Endodermal cell (in vitro differentiated cells): ENCODE data around the gene MMP11. TPM values are rescaled to one million over a fixed set of nuclear protein-coding genes. Genes with fewer than 3 reads are reported as not detected.

Experiments used
- DNase-seq: peaks from one replicate; pipeline ENCODE4 v3.0.0-alpha.2; 2017
- H3K27ac ChIP-seq: 2 replicates; pipeline ENCODE4 v1.5.1; 2013; ENCODE audit warnings: mild to moderate bottlenecking, low read depth, low read length, moderate library complexity
- H3K27me3 ChIP-seq: 2 replicates; pipeline ENCODE4 v1.6.1; 2013; ENCODE audit warnings: mild to moderate bottlenecking, low read length, moderate library complexity; ENCODE audit not compliant: insufficient read depth, control insufficient read depth, poor library complexity, severe bottlenecking
- H3K36me3 ChIP-seq: 2 replicates; pipeline ENCODE4 v1.7.0; 2013; ENCODE audit warnings: mild to moderate bottlenecking, low read length, moderate library complexity; ENCODE audit not compliant: control insufficient read depth, insufficient read depth
- H3K4me1 ChIP-seq: one replicate; pipeline ENCODE4 v1.7.0; 2013; ENCODE audit warnings: low read length; ENCODE audit not compliant: control insufficient read depth, insufficient read depth
- H3K4me3 ChIP-seq: 2 replicates; pipeline ENCODE4 v1.5.1; 2013; ENCODE audit warnings: mild to moderate bottlenecking, low read length, moderate library complexity
- H3K9ac ChIP-seq: 2 replicates; pipeline ENCODE4 v1.6.1; 2013; ENCODE audit warnings: mild to moderate bottlenecking, low read length, moderate library complexity; ENCODE audit not compliant: poor library complexity, severe bottlenecking; ENCODE audit errors: extremely low read depth
- H3K9me3 ChIP-seq: 2 replicates; pipeline ENCODE4 v1.6.1; 2013; ENCODE audit warnings: mild to moderate bottlenecking, low read length, moderate library complexity; ENCODE audit not compliant: control insufficient read depth
- H3K27ac Mint-ChIP-seq: 2 replicates; pipeline ENCODE4 v1.8.0; 2020; ENCODE audit warnings: mixed read lengths
- H3K27me3 Mint-ChIP-seq: 2 replicates; pipeline ENCODE4 v1.8.0; 2021; ENCODE audit warnings: mild to moderate bottlenecking, mixed read lengths; ENCODE audit not compliant: insufficient read depth
- H3K36me3 Mint-ChIP-seq: 2 replicates; pipeline ENCODE4 v1.8.0; 2020; ENCODE audit warnings: low read depth, mixed read lengths
- H3K4me1 Mint-ChIP-seq: 2 replicates; pipeline ENCODE4 v1.8.0; 2020; ENCODE audit warnings: mixed read lengths
- H3K4me3 Mint-ChIP-seq: 2 replicates; pipeline ENCODE4 v1.8.0; 2020; ENCODE audit warnings: mild to moderate bottlenecking, moderate library complexity, mixed read lengths
- H3K9me3 Mint-ChIP-seq: 2 replicates; pipeline ENCODE4 v1.8.0; 2020; ENCODE audit warnings: mild to moderate bottlenecking, mixed read lengths
- WGBS, 2 experiments: methylation state at CpG; one replicate each; pipeline versions ENCODE4 v1.1.5 to v1.1.7; 2013; ENCODE audit warnings: missing lambda C conversion rate in 2 of 2, mixed read lengths in 1 of 2; ENCODE audit not compliant: insufficient coverage in 1 of 2, insufficient read length in 1 of 2; 5-methylcytosine and 5-hydroxymethylcytosine counted together
- total RNA-seq, 2 donors: library from RNA; stranded (reverse); fragmentation: NEBNext Ultra II Directional in 1 of 2; extraction: Animal tissue kit (Norgen Biotek cat#: 25700) in 1 of 2; gene quantifications; 2 replicates in 1 of 2; 3 replicates in 1 of 2; pipeline ENCODE4 v1.2.1, GENCODE V29; 2021
- TF ChIP-seq, protein P1 (sequence below): fragments of 200-600 bp; sonication (generic); conservative IDR thresholded peaks from 2 replicates; pipeline ENCODE4 v1.5.0; 2021; ENCODE audit warnings: antibody characterized with exemption, mild to moderate bottlenecking

Gene MMP11
- total RNA-seq, 2 donors from 2014 or later: 9.7 to 14.3 TPM

DNA sequence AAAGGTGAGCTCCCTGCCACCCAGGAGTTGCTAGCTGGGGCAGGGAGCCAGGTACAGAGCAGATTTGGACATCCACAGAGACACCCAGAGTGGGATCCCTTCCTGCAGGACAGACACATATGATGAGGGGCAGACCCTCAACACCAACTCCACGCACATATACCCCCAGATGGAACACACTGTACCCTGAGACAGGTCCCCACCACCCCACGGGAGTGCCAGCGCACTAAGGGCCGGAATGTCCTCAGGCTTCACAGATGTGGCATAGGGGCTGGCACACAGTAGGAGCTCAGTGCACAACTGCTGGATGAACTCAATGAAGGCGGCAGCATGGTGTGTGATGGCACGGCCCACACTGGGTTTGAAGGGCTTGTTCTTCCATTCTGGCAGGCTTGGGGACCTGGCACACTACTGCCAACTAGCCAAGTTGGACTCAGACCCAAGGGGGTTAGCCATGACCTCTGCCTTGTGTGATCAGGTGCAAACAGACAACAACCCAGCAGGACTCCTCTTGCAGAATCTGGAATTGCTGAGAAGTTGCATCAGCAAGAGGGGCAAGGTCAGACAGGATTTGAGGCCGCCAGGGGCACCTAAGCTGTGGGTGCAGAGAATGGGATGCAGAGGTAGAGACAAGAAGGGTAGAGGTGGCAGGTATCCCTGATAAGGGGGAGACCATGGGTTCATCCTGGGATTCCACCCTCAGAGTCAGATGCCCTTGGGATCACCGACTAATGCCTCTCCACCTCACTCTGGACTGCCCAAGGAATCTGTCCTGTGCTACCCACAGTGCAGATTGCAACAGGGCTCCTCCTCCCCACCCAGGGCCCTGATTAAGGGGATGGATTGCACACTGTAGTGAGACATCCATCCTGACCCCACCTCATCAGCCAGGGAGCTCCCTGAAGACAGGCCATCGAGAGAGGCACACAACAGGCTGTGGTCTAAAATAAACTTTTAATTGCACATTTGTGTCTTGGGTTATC, 7.5 kb upstream of the MMP11 start:
- Histone ChIP-seq H3K36me3 (peaks cover 4% of the 10 kb centered on the region), H3K4me1 (no peaks in the 10 kb centered on the region), H3K27me3 (no peaks in the 10 kb centered on the region), H3K4me3 (peak overlapping the region; percentile 17), H3K27ac (no peak overlapping the region), H3K9ac (no peak overlapping the region), H3K9me3 (no peaks in the 10 kb centered on the region)
- Mint-ChIP-seq H3K4me1 (peaks cover 11% of the 10 kb centered on the region), H3K9me3 (no peaks in the 10 kb centered on the region), H3K36me3 (no peaks in the 10 kb centered on the region), H3K27me3 (peaks cover 19% of the 10 kb centered on the region), H3K27ac (no peak overlapping the region), H3K4me3 (no peak overlapping the region)
- 94 to 97% methylated on average over 7 to 9 of the region's 9 CpGs for WGBS, 2 experiments
- DNase-seq: no peak
- TF ChIP-seq, protein P1, sequence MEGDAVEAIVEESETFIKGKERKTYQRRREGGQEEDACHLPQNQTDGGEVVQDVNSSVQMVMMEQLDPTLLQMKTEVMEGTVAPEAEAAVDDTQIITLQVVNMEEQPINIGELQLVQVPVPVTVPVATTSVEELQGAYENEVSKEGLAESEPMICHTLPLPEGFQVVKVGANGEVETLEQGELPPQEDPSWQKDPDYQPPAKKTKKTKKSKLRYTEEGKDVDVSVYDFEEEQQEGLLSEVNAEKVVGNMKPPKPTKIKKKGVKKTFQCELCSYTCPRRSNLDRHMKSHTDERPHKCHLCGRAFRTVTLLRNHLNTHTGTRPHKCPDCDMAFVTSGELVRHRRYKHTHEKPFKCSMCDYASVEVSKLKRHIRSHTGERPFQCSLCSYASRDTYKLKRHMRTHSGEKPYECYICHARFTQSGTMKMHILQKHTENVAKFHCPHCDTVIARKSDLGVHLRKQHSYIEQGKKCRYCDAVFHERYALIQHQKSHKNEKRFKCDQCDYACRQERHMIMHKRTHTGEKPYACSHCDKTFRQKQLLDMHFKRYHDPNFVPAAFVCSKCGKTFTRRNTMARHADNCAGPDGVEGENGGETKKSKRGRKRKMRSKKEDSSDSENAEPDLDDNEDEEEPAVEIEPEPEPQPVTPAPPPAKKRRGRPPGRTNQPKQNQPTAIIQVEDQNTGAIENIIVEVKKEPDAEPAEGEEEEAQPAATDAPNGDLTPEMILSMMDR: no peak

DNA sequence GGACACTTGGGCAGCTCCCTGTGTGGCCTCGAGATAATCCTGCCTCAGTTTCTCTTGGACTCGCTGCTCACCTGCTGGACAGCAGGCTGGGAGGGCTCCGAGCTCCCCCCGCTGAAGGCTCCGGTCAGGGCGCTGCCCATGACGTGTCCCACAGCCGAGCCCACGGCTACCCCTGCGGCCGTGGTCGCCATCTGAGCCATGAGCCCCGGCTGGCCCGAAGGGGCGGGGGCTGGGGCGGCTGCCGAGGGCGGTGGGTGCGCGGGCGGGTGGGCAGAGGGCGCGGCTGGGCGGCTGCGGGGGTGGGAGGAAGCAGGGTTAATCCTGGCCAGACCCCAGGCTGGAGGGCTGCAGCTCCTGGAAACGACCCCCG, 5.4 kb upstream of the MMP11 start:
- H3K27me3 ChIP-seq: no peaks in the 10 kb centered on the region
- H3K4me1 ChIP-seq: peaks cover 3% of the 10 kb centered on the region
- H3K36me3 ChIP-seq: peaks cover 4% of the 10 kb centered on the region
- H3K27ac Mint-ChIP-seq: peak overlapping the region; percentile 77
- H3K4me3 Mint-ChIP-seq: peak overlapping the region; percentile 68
- peaks cover 15% of the 10 kb centered on the region for H3K4me1 Mint-ChIP-seq
- H3K36me3 Mint-ChIP-seq: no peaks in the 10 kb centered on the region
- H3K9ac ChIP-seq: peak overlapping the region; percentile 64
- no peak overlapping the region for H3K27ac ChIP-seq
- peak overlapping the region; percentile 86 for H3K4me3 ChIP-seq
- H3K9me3 ChIP-seq: no peaks in the 10 kb centered on the region
- no peaks in the 10 kb centered on the region for H3K9me3 Mint-ChIP-seq
- DNase-seq: no peak
- TF ChIP-seq, protein P1: no peak
- WGBS, 2 experiments: 3 to 12% methylated on average over 6 to 22 of the region's 27 CpGs
- H3K27me3 Mint-ChIP-seq: peaks cover 14% of the 10 kb centered on the region

DNA sequence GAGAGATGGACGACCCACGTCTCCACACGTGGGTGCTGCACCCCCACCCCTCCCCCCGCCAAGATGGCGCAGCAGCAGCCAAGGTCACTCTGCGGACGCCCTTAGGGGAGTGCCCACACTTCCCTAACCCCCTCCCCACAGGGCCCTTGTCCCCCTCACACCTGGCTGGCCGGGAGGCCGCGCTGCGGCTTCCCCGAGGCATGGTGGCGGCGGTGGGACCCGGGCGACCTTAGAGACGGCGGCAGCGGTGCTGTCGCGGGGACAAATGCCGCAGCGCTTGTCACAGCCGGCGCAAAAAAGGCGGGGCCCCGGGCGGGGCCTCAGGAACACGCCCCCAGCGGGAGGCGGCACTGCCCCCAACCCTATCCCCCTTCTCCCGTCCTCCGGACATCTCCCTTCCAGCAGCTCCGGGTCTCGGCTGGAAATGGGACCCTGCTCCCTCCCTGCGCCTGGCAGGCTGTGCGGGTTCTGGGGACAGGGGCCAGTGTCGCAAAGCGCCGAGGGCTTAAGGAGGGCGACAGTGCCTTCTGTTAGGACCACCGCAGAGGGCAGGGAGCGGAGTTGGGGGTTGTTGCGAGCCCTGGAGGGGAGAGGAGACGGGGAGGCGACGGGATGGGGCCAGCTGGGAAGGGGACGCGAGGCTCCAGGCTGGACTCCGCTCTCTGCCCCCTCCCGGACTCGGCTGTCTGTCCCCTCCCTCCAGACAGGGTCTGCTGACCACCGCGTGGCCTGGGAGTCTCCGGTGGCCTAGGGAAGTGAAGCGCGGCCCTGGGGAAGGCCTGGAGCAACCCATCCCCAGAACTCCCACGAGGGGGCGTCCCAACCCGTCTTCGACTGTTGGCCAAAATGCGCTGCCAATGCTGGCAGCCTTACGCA, 4.7 kb upstream of the MMP11 start, which contains the start of gene CHCHD10:
CHCHD10 (minus strand) TSS at position 300 of the 876 bp plus-strand sequence; CDS start at position 202, 98 bp downstream.
- peak; percentile 94 for DNase-seq
- Mint-ChIP-seq H3K36me3 (no peaks in the 10 kb centered on the region), H3K27ac (peak within 1 kb of the TSS; percentile 90), H3K27me3 (peaks cover 14% of the 10 kb centered on the region), H3K4me3 (peak within 1 kb of the TSS; percentile 68), H3K9me3 (no peaks in the 10 kb centered on the region), H3K4me1 (peaks cover 14% of the 10 kb centered on the region)
- whole genome bisulfite sequencing, 2 experiments: 2 to 7% methylated on average over 17 to 63 of the region's 63 CpGs
- Histone ChIP-seq H3K27me3 (no peaks in the 10 kb centered on the region), H3K4me3 (peak within 1 kb of the TSS; percentile 86), H3K36me3 (peaks cover 4% of the 10 kb centered on the region), H3K27ac (no peak within 1 kb of the TSS), H3K4me1 (peaks cover 3% of the 10 kb centered on the region), H3K9ac (peak within 1 kb of the TSS; percentile 64), H3K9me3 (no peaks in the 10 kb centered on the region)
- TF ChIP-seq, protein P1: peak; percentile 94
